ENCODE measurements around the gene RBM10.
"Not testable (repeated sequence)": the region's sequence is repeated elsewhere in the genome, so short reads cannot be mapped to it uniquely, and the experiment has no call there.

- not testable (repeated sequence) for TF ChIP-seq POLR2A, CTCF (IDR thresholded peaks at IDR 0.05)
These were observed 9.4 kb upstream of the RBM10 start for GRCh38 chrX:47135650-47136049.
